HCT116 (cell line): ENCODE results near the gene TGFBR3.

Experiments used
- ATF3 ChIP-seq: IDR thresholded peaks from 2 replicates; pipeline ENCODE4 v1.6.1; 2012
- CBX3 ChIP-seq: IDR thresholded peaks from 2 replicates; pipeline ENCODE4 v1.6.1; 2012; ENCODE audit warnings: low read depth
- CTCF ChIP-seq, 3 experiments: fragments of 200-600 bp in 1 of 3; sonication (generic) in 1 of 3; IDR thresholded peaks in 2 of 3; conservative IDR thresholded peaks in 1 of 3; 2 replicates each; pipeline ENCODE4 v1.5.1; 2012 to 2017; ENCODE audit warnings: low read depth in 2 of 3, low read length in 2 of 3, antibody characterized with exemption in 1 of 3, borderline replicate concordance in 1 of 3, control low read depth in 1 of 3, mild to moderate bottlenecking in 1 of 3, mixed read lengths in 1 of 3, mixed run types in 1 of 3, moderate library complexity in 1 of 3; ENCODE audit not compliant: insufficient read depth in 1 of 3
- EGR1 ChIP-seq: IDR thresholded peaks from 2 replicates; pipeline ENCODE4 v1.6.1; 2012; ENCODE audit warnings: low read depth
- EZH2 ChIP-seq: fragments of 200-600 bp; sonication (generic); IDR thresholded peaks from 2 replicates; pipeline ENCODE4 v1.6.1; 2017; ENCODE audit warnings: antibody characterized with exemption, mixed run types
- FOSL1 ChIP-seq: IDR thresholded peaks from 2 replicates; pipeline ENCODE4 v1.6.1; 2012; ENCODE audit warnings: low read depth
- MAX ChIP-seq: IDR thresholded peaks from 2 replicates; pipeline ENCODE4 v1.6.1; 2012
- POLR2A ChIP-seq: IDR thresholded peaks from 2 replicates; pipeline ENCODE4 v1.7.0; 2011; ENCODE audit warnings: borderline replicate concordance; ENCODE audit not compliant: insufficient read depth, insufficient read length; ENCODE audit errors: extremely low read depth
- POLR2AphosphoS5 ChIP-seq: IDR thresholded peaks from 2 replicates; pipeline ENCODE4 v1.6.1; 2011; ENCODE audit warnings: mild to moderate bottlenecking, low read depth, low read length, moderate library complexity
- RAD21 ChIP-seq: IDR thresholded peaks from 2 replicates; pipeline ENCODE4 v1.6.1; 2012; ENCODE audit warnings: low read depth, mild to moderate bottlenecking
- SIN3A ChIP-seq: IDR thresholded peaks from 2 replicates; pipeline ENCODE4 v1.6.1; 2012; ENCODE audit warnings: low read depth
- SP1 ChIP-seq: IDR thresholded peaks from 2 replicates; pipeline ENCODE4 v1.6.1; 2012; ENCODE audit warnings: low read depth
- ZBTB33 ChIP-seq: IDR thresholded peaks from 2 replicates; pipeline ENCODE4 v1.6.1; 2011; ENCODE audit warnings: mild to moderate bottlenecking, low read length, moderate library complexity; ENCODE audit not compliant: insufficient replicate concordance; ENCODE audit errors: extremely low read depth
- ZNF274 ChIP-seq: fragments of 200-500 bp; sonication (Bioruptor generic); IDR thresholded peaks from 2 replicates; pipeline ENCODE4 v1.6.1; 2014; ENCODE audit warnings: mild to moderate bottlenecking, low read depth, low read length, inconsistent platforms

- TF ChIP-seq EZH2 (no peak), CTCF (IDR thresholded peaks at IDR 0.05 in 2 of 3, conservative IDR thresholded peaks at IDR 0.05 in 1 of 3; ENCODE audit: borderline replicate concordance in 1 of 3, insufficient read depth in 1 of 3, low read depth in 2 of 3, low read length in 2 of 3) (no peak), MAX (no peak), ZNF274 (no peak), CBX3 (no peak), POLR2A (no peak), RAD21 (no peak), ZBTB33 (no peak), POLR2AphosphoS5 (no peak), EGR1 (no peak), FOSL1 (no peak), SP1 (no peak), ATF3 (no peak), SIN3A (no peak)
Measured at GRCh38 chr1:91819038-91819788, 66.7 kb downstream of the TGFBR3 start.
